ENCODE results near the gene ADH7.

DNA sequence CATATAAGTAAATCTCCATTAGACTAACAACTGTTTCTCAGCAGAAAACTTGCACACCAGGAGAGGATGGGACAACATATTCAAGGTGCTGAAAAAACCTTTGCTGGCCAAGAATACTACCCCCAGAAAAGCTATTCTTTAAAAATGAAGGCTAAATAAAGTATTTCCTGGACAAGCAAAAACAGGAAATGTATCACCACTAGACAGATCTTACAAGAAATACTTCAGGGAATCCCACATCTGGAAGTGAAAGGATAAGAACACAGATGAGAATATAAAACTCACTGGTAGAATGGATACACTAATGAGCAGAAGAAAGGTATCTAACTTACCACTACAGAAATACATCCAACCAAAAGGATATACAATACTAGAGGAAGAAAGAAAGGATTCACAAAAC lies 55.6 kb downstream of the ADH7 start:
- TF ChIP-seq CTCF (tag by site-specific recombination; IDR thresholded peaks at IDR 0.05): no peak
- TF ChIP-seq ZBTB21 (tag by site-specific recombination; IDR thresholded peaks at IDR 0.05): no peak
- no peak for TF ChIP-seq REPIN1 (tag by site-specific recombination; IDR thresholded peaks at IDR 0.05; ENCODE audit: low read depth)
- no peak for TF ChIP-seq KLF10 (tag by site-specific recombination; IDR thresholded peaks at IDR 0.05)
- TF ChIP-seq ZNF146 (tag by site-specific recombination; IDR thresholded peaks at IDR 0.05): no peak
- no peak for TF ChIP-seq SP2 (tag by site-specific recombination; IDR thresholded peaks at IDR 0.05)
- no peak for TF ChIP-seq WT1 (tag by site-specific recombination; IDR thresholded peaks at IDR 0.05)
